NCI-H1092 (cell line): Measurements from ENCODE around the gene MDFIC2.

Experiments
- DNase-seq: peaks from one replicate; lab custom pipeline; 2025; lab: John Stamatoyannopoulos, UW

MDFIC2 gene

GRCh38 chr3:70180664-70181063 lies 131.8 kb downstream of the MDFIC2 start:
- no peak for DNase-seq

DNA sequence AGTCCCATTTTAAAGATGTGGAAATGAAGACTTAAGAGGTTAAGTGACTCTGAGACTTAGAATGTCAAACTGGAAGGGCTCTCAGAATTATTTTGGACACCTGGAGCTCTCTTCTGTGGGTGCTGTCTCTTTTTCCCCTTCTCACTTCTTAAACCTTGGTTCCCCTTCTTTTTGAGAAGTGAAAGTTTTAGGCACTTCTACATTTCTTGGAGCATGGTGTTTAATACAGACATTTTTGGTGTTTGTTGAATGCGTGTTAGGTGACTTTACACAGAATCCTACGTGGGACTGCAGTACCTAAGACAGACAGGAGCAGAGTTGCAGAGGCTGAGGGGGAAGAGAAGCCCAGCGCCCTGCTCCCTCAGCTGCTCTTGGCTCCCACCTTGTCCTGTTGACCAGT lies 133.3 kb downstream of the MDFIC2 start:
- no peak for DNase-seq

DNA sequence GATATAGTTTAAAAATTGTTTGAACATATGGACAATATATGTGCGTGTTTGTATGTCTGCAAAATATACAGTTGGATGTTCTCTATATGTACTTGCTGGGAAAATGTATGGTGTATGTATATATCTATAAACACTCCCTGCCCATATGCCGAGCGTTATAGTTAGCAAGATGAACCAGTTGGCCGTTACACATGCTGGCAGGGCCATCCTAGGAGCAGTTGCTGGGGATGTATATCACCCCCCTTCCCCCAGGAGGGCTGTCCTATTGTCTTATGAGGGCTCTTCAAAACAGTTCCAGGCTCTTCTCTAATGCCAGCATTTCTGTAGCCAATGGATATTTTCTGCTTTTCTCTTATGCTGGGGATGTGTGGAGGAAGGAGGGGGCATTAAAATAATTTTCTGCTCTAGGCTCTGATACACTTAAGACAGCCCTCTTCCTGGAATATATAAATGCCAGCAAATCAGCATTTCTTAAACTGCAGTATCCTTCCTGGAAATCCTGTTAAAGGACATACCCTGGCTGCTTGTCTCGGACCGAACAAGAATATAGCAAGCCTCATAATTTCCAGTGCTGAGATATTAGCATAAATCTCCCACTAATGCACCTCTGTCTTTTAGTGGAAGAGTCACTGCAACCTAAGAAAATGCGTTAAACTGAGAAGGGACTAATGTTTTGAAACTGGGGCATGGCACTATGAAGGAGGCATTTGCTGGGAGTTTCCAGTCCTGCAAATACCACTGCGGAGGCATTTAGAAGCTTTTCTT lies 134.4 kb downstream of the MDFIC2 start:
- DNase-seq = no peak

- no peak for DNase-seq
Observed at GRCh38 chr3:70176224-70176623, 136.2 kb downstream of the MDFIC2 start.

DNA sequence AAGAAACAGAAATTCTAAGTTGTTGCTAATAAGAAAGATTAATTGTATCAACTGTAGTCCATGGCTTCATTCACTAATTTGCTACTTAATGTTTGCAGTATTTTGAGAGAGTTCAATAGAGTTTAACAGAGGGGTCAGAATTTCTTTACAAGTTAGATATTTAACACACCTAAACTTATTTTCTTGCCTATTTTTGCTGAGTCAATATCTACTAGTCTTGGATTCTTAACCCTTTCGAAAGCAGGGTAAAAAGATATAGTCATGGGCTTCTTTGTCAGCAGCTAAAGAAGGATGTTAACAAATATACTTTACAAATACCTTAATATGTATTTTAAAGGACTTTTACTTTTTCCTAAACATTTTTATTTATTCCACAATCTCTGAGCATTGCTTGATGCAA lies 155.6 kb downstream of the MDFIC2 start:
- DNase-seq = no peak

DNA sequence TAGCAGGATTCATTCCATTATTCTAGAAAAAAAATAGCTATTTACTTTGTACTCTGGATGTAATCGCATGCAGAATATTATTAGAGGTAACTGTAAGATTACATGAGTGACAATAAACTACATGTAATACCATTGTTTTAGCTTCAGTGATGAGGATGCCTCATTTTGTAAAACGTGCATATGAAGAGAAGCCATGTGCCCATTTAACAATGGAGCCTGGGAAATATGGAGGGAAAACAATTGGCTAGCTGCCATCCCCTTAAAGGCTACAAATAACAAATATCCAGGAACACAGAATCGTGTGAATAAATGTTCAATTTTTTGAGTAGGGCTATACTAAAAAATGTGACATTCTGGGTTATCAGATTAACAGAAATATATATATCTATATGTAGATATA lies 161.8 kb downstream of the MDFIC2 start:
- no peak for DNase-seq

DNA sequence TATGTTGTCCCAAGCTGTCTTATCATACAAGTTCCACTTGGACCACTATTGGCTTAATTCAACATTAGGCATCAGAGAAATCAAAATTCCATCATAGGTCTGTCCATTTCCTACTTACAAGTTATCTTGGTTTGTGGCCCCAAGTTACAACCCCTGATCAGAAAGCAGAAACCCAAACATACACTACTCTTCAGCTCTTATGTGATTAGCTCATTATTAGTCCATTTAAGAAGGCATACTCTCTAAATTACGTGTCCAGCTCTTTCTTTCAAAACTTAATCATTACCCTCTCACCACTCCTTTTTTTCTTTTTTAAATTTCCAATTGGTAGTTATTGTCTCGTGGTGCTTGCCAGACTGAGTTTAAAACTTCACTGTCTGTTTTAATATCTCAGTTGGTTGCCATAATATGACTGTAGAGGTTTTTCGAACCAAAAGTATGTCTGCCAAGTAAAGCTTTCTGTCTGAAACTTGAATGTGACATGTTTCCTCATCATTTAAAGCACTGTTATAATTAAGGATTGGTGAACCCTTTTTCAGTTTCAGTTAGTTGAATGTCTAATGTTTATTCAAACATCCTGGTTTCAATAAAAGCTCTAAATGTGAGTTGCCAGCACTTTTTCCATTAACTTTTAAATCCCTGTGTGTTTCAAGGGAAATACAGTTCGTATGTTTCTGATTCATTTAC lies 162.6 kb downstream of the MDFIC2 start:
- no peak for DNase-seq
